GM12872 (cell line): ENCODE measurements around the gene UBE3D.

Experiments
- CTCF ChIP-seq: IDR thresholded peaks from 3 replicates; pipeline ENCODE4 v1.5.1; 2011; ENCODE audit warnings: low read depth, mild to moderate bottlenecking, low read length, moderate library complexity; ENCODE audit not compliant: insufficient read depth

The UBE3D gene

DNA sequence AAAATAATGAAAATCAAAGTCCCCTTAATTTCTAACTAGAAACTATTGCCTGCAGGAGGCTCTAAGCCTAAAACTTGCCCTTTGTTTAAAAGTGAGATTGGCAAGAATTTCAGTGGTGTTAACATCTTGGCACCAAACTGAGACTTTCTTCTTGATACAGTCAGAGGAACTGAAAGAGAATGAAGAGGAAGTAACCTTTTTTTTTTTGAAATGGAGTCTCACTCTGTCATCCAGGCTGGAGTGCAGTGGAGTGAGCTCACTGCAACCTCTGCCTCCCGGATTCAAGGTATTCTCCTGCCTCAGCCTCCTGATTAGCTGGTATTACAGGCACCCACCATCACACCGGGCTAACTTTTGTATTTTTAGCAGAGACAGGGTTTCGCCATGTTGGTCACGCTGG is 5.4 kb upstream of the UBE3D start:
- TF ChIP-seq CTCF = no peak

- no peak for TF ChIP-seq CTCF
Observed at GRCh38 chr6:83069633-83070032, 4.0 kb upstream of the UBE3D start.

GRCh38 chr6:83068616-83069015 is 3.0 kb upstream of the UBE3D start:
- no peak for TF ChIP-seq CTCF

- TF ChIP-seq CTCF = peak; percentile 87
Observed at GRCh38 chr6:83067448-83068439, 2.1 kb upstream of the UBE3D start, which contains the start of gene DOP1A. Gene DOP1A (plus strand): TSS chr6:83067671. CDS start chr6:83096978, 29,307 bp downstream.

DNA sequence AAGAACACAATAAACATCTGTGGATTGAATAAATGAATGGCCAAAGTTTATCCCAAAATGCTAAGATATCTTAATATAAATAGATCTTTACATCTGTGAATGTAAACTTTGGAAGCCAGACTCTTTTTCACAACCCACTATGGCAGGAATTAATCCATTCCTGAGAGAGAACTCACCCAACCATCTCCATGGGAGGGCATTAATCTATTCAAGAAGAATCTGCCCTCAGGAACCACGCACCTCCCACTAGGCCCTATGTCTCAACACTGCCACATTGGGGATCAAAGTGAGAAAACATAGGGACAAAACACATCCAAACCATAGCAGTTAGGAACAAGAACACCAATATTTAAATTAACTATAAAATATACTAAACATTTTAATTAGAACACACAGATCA is 3.4 kb downstream of the UBE3D start:
- TF ChIP-seq CTCF = no peak

- no peak for TF ChIP-seq CTCF
Observed at GRCh38 chr6:83061190-83061589, 4.5 kb downstream of the UBE3D start.

- TF ChIP-seq CTCF = peak; percentile 72
Observed at GRCh38 chr6:83057705-83058321, 7.8 kb downstream of the UBE3D start.
